ENCODE data around the gene RTF1.
"Not testable (repeated sequence)": the region's sequence is repeated elsewhere in the genome, so short reads cannot be mapped to it uniquely, and the experiment has no call there.

GRCh38 chr15:41425907-41426306 is 9.0 kb downstream of the RTF1 start:
- not testable (repeated sequence) for TF ChIP-seq MAX (IDR thresholded peaks at IDR 0.05; ENCODE audit: low read depth, low read length); POLR2A (IDR thresholded peaks at IDR 0.05; ENCODE audit: extremely low read depth, insufficient read length); MYC (IDR thresholded peaks at IDR 0.05; ENCODE audit: low read depth, low read length)
- TF ChIP-seq, protein P1, sequence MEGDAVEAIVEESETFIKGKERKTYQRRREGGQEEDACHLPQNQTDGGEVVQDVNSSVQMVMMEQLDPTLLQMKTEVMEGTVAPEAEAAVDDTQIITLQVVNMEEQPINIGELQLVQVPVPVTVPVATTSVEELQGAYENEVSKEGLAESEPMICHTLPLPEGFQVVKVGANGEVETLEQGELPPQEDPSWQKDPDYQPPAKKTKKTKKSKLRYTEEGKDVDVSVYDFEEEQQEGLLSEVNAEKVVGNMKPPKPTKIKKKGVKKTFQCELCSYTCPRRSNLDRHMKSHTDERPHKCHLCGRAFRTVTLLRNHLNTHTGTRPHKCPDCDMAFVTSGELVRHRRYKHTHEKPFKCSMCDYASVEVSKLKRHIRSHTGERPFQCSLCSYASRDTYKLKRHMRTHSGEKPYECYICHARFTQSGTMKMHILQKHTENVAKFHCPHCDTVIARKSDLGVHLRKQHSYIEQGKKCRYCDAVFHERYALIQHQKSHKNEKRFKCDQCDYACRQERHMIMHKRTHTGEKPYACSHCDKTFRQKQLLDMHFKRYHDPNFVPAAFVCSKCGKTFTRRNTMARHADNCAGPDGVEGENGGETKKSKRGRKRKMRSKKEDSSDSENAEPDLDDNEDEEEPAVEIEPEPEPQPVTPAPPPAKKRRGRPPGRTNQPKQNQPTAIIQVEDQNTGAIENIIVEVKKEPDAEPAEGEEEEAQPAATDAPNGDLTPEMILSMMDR (IDR thresholded peaks at IDR 0.05; ENCODE audit: low read depth, low read length), result not testable (repeated sequence)
